SU-DHL-6 (cell line): ENCODE results near the gene UTP18.

ENCODE experiments used
- H2AFZ ChIP-seq: fragments of 200-600 bp; sonication (generic); 2 replicates; pipeline ENCODE4 v1.6.1; 2014; ENCODE audit warnings: low read depth, mild to moderate bottlenecking, moderate library complexity, mixed read lengths, antibody characterized with exemption, low read length; ENCODE audit not compliant: severe bottlenecking
- H3F3A ChIP-seq: fragments of 200-600 bp; shearing (Covaris generic); 2 replicates; pipeline ENCODE4 v1.6.0; 2016; ENCODE audit warnings: antibody characterized with exemption, mild to moderate bottlenecking; ENCODE audit not compliant: insufficient read depth
- H3K27ac ChIP-seq: fragments of 200-600 bp; sonication (generic); 2 replicates; pipeline ENCODE4 v1.5.1; 2016; ENCODE audit warnings: low read depth, mild to moderate bottlenecking, low read length, moderate library complexity, mixed read lengths
- H3K27me3 ChIP-seq: fragments of 200-600 bp; sonication (generic), shearing (Covaris generic); 2 replicates; pipeline ENCODE4 v1.6.0; 2014; ENCODE audit warnings: mild to moderate bottlenecking, low read length
- H3K36me3 ChIP-seq: fragments of 200-600 bp; sonication (generic); 2 replicates; pipeline ENCODE4 v1.6.1; 2014; ENCODE audit warnings: mild to moderate bottlenecking, low read length, mixed read lengths
- H3K4me2 ChIP-seq: fragments of 300-600, 200-600 bp; shearing (Covaris generic), sonication (generic); 2 replicates; pipeline ENCODE4 v1.6.0; 2014; ENCODE audit warnings: low read length, low read depth, mild to moderate bottlenecking; ENCODE audit not compliant: poor library complexity, severe bottlenecking
- H3K4me3 ChIP-seq: fragments of 200-600 bp; sonication (generic); 2 replicates; pipeline ENCODE4 v1.5.1; 2014; ENCODE audit warnings: antibody characterized with exemption, low read length, mild to moderate bottlenecking, mixed read lengths; ENCODE audit not compliant: insufficient read depth, poor library complexity, severe bottlenecking
- H3K79me2 ChIP-seq: fragments of 200-600 bp; sonication (generic); 2 replicates; pipeline ENCODE4 v1.6.1; 2014; ENCODE audit warnings: mild to moderate bottlenecking, low read length, moderate library complexity; ENCODE audit not compliant: insufficient read depth
- H3K9ac ChIP-seq: fragments of 200-600 bp; sonication (generic); 2 replicates; pipeline ENCODE4 v1.7.0; 2014; ENCODE audit warnings: mild to moderate bottlenecking, low read length
- H3K9me2 ChIP-seq: fragments of 200-600 bp; sonication (generic); replicated peaks from 2 replicates; pipeline ENCODE4 v1.6.1; 2014; ENCODE audit warnings: low read length; ENCODE audit not compliant: insufficient read depth
- H3K9me3 ChIP-seq: fragments of 200-600 bp; sonication (generic); 2 replicates; pipeline ENCODE4 v1.6.1; 2014; ENCODE audit warnings: low read length, mixed read lengths; ENCODE audit not compliant: insufficient read depth
- H4K20me1 ChIP-seq: fragments of 200-600 bp; sonication (generic); 2 replicates; pipeline ENCODE4 v1.6.1; 2014; ENCODE audit warnings: low read depth, mild to moderate bottlenecking, antibody characterized with exemption, low read length, moderate library complexity, mixed read lengths
- CTCF ChIP-seq: fragments of 200-600 bp; sonication (generic); IDR thresholded peaks from one replicate; pipeline ENCODE4 v1.5.1; 2017; ENCODE audit warnings: antibody characterized with exemption, mild to moderate bottlenecking, low read length, moderate library complexity; ENCODE audit not compliant: insufficient read depth, poor library complexity, severe bottlenecking
- EZH2phosphoT487 ChIP-seq: fragments of 200-600 bp; sonication (generic), shearing (Covaris generic); conservative IDR thresholded peaks from 2 replicates; pipeline ENCODE4 v1.6.1; 2018; ENCODE audit warnings: mild to moderate bottlenecking, antibody characterized with exemption, low read length, moderate library complexity, mixed read lengths

The UTP18 gene

GRCh38 chr17:51257150-51258081, 2.9 kb upstream of the UTP18 start:
- Histone ChIP-seq H3K27ac (peak overlapping the region; percentile 51), H3K4me3 (peak overlapping the region; percentile 81), H3K27me3 (no peaks in the 10 kb centered on the region), H3K9me2 (no peaks in the 10 kb centered on the region), H3K9ac (peak overlapping the region; percentile 86), H3K9me3 (no peaks in the 10 kb centered on the region), H3K4me2 (peak overlapping the region; percentile 73), H2AFZ (no peak overlapping the region), H3K79me2 (peaks cover 94% of the 10 kb centered on the region), H3F3A (peaks cover 8% of the 10 kb centered on the region; the same call in 1 of the 2 replicates), H4K20me1 (no peaks in the 10 kb centered on the region; the same call in 1 of the 2 replicates), H3K36me3 (peaks cover 11% of the 10 kb centered on the region; the same call in 1 of the 2 replicates)
- no peak for TF ChIP-seq CTCF
- no peak for TF ChIP-seq EZH2phosphoT487

DNA sequence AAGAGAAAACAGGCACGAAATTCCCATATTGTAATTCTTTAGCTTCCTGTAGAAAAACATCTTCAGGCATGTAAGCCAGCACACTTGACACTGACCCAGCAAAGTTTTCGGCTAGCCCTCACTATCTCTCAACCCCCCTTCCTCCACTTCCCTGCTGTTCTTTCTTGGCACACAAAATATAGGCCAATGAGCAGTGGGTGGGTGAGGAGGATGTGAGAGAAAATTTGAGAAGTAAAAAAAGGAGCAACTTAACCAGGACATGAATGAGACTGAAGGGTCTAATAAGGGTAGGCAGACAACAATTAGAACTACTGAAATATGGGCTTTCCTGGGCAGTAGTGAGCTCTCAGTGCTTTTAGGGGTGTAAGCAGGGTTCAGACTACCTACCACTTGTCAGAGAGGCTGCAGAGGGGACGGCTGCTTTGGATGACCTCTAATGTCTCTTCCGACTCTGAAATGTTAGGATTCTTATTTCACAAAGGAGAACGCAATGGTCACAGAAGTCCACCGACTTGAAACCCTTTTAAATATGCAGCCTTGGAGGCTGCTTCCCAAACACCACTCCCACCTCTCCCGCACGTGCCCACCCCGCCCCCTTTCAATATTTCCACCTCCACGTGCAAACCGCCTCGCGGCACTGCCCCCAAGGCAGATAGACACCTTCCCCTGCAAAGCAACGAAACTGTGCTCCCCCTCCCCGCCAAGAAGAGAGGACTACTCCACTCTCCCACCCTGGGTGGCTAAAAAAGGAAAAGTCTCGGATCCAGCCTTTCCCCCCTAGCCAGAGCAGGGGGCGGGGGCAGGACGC, 1.4 kb upstream of the UTP18 start:
- Histone ChIP-seq H3K9me2 (no peaks in the 10 kb centered on the region), H3K4me2 (peak overlapping the region; percentile 73), H2AFZ (no peak overlapping the region), H3K9me3 (no peaks in the 10 kb centered on the region), H4K20me1 (no peaks in the 10 kb centered on the region; the same call in 1 of the 2 replicates), H3K36me3 (peaks cover 15% of the 10 kb centered on the region), H3F3A (peaks cover 8% of the 10 kb centered on the region; the same call in 1 of the 2 replicates), H3K79me2 (peaks cover 94% of the 10 kb centered on the region), H3K27ac (peak overlapping the region; percentile 51), H3K27me3 (no peaks in the 10 kb centered on the region), H3K4me3 (peak overlapping the region; percentile 81), H3K9ac (peak overlapping the region; percentile 86)
- TF ChIP-seq EZH2phosphoT487 (no peak), CTCF (no peak)

- Histone ChIP-seq H3K79me2 (peaks cover 93% of the 10 kb centered on the region), H3K36me3 (peaks cover 11% of the 10 kb centered on the region), H3K27ac (peak within 1 kb of the TSS; percentile 80), H3K9me2 (no peaks in the 10 kb centered on the region), H3K9me3 (no peaks in the 10 kb centered on the region), H4K20me1 (no peaks in the 10 kb centered on the region; the same call in 1 of the 2 replicates), H3K4me3 (peak within 1 kb of the TSS; percentile 81), H3K4me2 (peak within 1 kb of the TSS; percentile 73), H3K27me3 (no peaks in the 10 kb centered on the region), H2AFZ (peak within 1 kb of the TSS; percentile 39), H3K9ac (peak within 1 kb of the TSS; percentile 86), H3F3A (peaks cover 8% of the 10 kb centered on the region; the same call in 1 of the 2 replicates)
- TF ChIP-seq CTCF (no peak), EZH2phosphoT487 (no peak)
Measured at GRCh38 chr17:51259564-51260236, 646 bp upstream of the UTP18 start, which contains the start of gene MBTD1. TSS of gene MBTD1 (minus strand) at chr17:51260049. CDS start at chr17:51225161, 34,888 bp downstream.
